Measurements from ENCODE around the gene SPRR5.

DNA sequence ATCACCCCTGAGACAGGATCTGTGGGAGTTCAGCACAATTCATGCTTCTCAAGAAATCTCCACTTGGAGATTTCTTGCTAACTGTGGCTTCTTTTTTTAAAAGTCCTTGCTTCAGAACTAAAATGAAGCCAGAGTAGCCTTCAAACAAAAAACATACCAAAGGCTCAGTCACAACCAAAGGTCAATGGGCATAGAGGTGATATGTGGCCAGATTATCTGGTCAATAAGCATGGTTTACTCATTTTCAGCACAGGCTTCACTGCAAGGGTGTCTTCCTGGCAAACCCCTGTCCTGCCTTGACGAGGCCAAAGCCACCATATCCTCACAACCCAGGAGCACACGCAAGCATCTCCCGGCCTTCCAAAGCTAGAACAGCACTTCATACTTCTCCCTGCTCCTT lies 12.3 kb downstream of the SPRR5 start:
- TF ChIP-seq, protein P1, sequence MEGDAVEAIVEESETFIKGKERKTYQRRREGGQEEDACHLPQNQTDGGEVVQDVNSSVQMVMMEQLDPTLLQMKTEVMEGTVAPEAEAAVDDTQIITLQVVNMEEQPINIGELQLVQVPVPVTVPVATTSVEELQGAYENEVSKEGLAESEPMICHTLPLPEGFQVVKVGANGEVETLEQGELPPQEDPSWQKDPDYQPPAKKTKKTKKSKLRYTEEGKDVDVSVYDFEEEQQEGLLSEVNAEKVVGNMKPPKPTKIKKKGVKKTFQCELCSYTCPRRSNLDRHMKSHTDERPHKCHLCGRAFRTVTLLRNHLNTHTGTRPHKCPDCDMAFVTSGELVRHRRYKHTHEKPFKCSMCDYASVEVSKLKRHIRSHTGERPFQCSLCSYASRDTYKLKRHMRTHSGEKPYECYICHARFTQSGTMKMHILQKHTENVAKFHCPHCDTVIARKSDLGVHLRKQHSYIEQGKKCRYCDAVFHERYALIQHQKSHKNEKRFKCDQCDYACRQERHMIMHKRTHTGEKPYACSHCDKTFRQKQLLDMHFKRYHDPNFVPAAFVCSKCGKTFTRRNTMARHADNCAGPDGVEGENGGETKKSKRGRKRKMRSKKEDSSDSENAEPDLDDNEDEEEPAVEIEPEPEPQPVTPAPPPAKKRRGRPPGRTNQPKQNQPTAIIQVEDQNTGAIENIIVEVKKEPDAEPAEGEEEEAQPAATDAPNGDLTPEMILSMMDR (conservative IDR thresholded peaks at IDR 0.05 in 1 of 2, IDR thresholded peaks at IDR 0.05 in 1 of 2; ENCODE audit: low read depth in 1 of 2, low read length in 2 of 2) = no peak
- TF ChIP-seq EZH2 (IDR thresholded peaks at IDR 0.05; ENCODE audit: low read length, missing control alignments) = no peak

Data from fibroblast of lung (primary cell).